ENCODE results near the gene TESK2. TPM values are rescaled to one million over a fixed set of nuclear protein-coding genes. Genes with fewer than 3 reads are reported as not detected.
A peak's percentile ranks its signal among the peaks of the same experiment; 100 is the strongest.

TESK2 gene
- total RNA-seq, 1 experiment from 2014 or later: 5.0 TPM

GRCh38 chr1:45491487-45492260 lies 711 bp upstream of the TESK2 start:
- Histone ChIP-seq H3K36me3 (ENCODE audit: control insufficient read depth in 1 of 2, insufficient read depth in 2 of 2, low read length in 2 of 2) (no peaks in the 10 kb centered on the region), H3K4me1 (ENCODE audit: control insufficient read depth in 1 of 2, insufficient read depth in 2 of 2, low read length in 2 of 2) (peaks cover 12 to 18% of the 10 kb centered on the region in 2 experiments), H3K9ac (ENCODE audit: low read length) (peak overlapping the region; percentile 42), H3K79me2 (ENCODE audit: insufficient read depth, low read length) (no peaks in the 10 kb centered on the region), H3K9me3 (ENCODE audit: control insufficient read depth in 1 of 2, insufficient read depth in 1 of 2, low read depth in 1 of 2, low read length in 2 of 2) (no peaks in the 10 kb centered on the region), H3K27me3 (ENCODE audit: insufficient read depth, low read length) (no peaks in the 10 kb centered on the region), H3K4me2 (ENCODE audit: low read length) (peak overlapping the region; percentile 92), H3K9me2 (ENCODE audit: insufficient read depth) (no peaks in the 10 kb centered on the region), H3K27ac (ENCODE audit: low read depth, low read length) (no peak overlapping the region), H2AFZ (ENCODE audit: low read depth, low read length, poor library complexity, severe bottlenecking) (no peak overlapping the region), H3K4me3 (replicated peaks in 1 of 2; ENCODE audit: low read depth in 1 of 2, low read length in 2 of 2) (peak overlapping the region; percentile 35 to 40), H4K20me1 (ENCODE audit: insufficient read depth) (no peaks in the 10 kb centered on the region)
- no TSS peak for BruUV-seq (replicated peaks)
- TF ChIP-seq CBX3 (IDR thresholded peaks at IDR 0.05; ENCODE audit: low read depth) (no peak; the same call in 1 of the 2 replicates), SP1 (IDR thresholded peaks at IDR 0.05; ENCODE audit: low read depth) (peak; percentile 41; the same call in 1 of the 2 replicates), ELF1 (IDR thresholded peaks at IDR 0.05; ENCODE audit: borderline replicate concordance, low read depth) (0 out of 2 replicates have a peak, but pooled peaks have one; percentile 1), SRF (IDR thresholded peaks at IDR 0.05; ENCODE audit: low read depth) (peak; percentile 63), MAX (IDR thresholded peaks at IDR 0.05) (peak; percentile 40), REST (IDR thresholded peaks at IDR 0.05; ENCODE audit: low read depth) (no peak)
- ChIA-PET RAD21 (ENCODE audit: low non-redundant PET in 1 of 2, low total read pairs in 2 of 2, uncharacterized antibody in 2 of 2, unreplicated experiment in 2 of 2) (interaction anchor here (0.5 to 2.6 kb wide), 6 partner anchors 8 to 597 kb away, joined by 3 to 9 read pairs (median 4); partner anchors contain the start of genes CCDC163 (in 1 of the 2) and MMACHC (in 1 of the 2)), POLR2A (interaction anchor here (0.5 to 3.0 kb wide), 11 partner anchors 8 to 770 kb away, joined by 3 to 13 read pairs (median 4); partner anchors contain the start of genes CCDC163, HECTD3, MMACHC and MUTYH), CTCF (interaction anchor here (0.6 to 4.9 kb wide), 10 partner anchors 8 to 697 kb away, joined by 3 to 58 read pairs (median 8); partner anchors contain the start of genes CCDC163, HECTD3, MMACHC and MUTYH)
- no peak for ATAC-seq
- no peak for DNase-seq (ENCODE audit: low read depth, low spot score)
- intact Hi-C loops (cut with micrococcal nuclease): loop anchor here (5.0 kb wide), 2 partner anchors 699 to 759 kb away; partner anchors contain the start of gene RNU5D-1
